Measurements from ENCODE around the gene GDI2.
"Not testable (repeated sequence)": the region's sequence is repeated elsewhere in the genome, so short reads cannot be mapped to it uniquely, and the experiment has no call there.

GDI2 gene

DNA sequence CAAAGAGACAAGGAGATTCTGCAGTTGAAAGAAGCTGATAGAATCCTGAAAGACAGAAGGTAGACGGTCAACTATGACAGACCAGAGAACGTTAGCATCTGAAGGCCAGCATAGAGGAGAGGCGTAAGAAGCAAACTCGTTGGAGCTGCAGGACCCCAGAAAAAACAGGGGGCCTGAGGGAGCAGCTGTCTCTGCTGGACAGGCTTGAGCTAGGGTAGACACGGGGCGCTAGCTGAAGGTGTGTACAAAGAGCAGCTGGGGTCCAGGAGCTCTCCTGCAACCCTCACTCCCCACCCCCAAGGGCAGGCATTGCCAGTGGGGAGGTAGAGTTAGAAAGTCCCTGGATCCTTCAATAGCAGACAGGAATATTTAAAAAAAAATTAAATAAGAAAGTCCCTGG lies 14.6 kb upstream of the GDI2 start:
- ATAC-seq = no peak
- DNase-seq = no peak

DNA sequence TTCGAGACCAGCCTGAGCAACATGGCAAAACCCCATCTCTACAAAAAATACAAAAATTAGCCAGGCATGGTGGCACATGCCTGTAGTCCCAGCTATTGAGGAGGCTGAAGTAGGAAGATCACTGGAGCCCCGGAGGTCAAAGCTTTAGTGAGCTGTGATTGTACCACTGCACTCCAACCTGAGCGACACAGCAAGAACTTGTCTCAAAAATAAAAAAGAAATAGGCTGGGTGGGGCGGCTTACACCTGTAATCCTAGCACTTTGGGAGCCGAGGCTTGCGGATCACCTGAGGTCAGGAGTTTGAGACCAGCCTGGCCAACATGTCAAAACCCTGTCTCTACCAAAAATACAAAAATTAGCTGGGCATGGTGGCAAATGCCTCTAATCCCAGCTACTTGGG lies 13.3 kb upstream of the GDI2 start:
- DNase-seq, ATAC-seq: not testable (repeated sequence)

DNA sequence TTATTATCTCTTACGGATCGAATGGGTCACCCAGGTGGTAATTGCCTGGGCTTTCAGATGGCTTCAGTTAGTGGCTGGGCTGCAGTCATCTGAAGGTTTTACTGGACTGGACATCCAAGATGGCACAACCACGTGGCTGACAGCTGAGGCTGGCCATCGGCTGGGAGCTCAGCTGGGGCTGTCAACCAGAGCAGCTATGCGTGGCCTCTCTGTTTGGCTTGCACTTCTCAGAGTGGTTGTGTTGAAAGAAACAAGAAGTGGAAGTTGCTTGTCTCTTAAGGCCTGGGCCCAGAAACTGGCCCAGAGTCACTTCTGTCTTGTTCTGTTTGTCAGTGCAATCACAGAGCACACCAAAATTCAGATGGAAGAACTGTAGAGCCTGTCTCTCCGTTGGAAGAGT lies 5.7 kb upstream of the GDI2 start:
- no peak for ATAC-seq

DNA sequence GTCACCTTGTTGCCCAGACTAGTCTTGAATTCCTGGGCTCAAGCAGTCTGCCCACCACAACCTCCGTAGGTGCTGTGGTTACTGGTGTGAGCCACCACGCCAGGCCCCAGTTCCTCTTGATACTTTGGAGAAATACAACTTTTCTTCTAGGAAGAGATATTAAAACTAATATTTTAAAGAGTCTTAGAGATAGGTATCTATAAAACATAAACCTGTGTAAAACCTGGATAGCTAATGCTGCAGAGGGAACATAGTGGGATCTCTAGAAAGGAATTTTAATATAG lies 4.8 kb upstream of the GDI2 start:
- no peak for ATAC-seq
- DNase-seq = no peak

More for the DNA sequence above, 5.7 kb upstream of the GDI2 start:
- DNase-seq = no peak

DNA sequence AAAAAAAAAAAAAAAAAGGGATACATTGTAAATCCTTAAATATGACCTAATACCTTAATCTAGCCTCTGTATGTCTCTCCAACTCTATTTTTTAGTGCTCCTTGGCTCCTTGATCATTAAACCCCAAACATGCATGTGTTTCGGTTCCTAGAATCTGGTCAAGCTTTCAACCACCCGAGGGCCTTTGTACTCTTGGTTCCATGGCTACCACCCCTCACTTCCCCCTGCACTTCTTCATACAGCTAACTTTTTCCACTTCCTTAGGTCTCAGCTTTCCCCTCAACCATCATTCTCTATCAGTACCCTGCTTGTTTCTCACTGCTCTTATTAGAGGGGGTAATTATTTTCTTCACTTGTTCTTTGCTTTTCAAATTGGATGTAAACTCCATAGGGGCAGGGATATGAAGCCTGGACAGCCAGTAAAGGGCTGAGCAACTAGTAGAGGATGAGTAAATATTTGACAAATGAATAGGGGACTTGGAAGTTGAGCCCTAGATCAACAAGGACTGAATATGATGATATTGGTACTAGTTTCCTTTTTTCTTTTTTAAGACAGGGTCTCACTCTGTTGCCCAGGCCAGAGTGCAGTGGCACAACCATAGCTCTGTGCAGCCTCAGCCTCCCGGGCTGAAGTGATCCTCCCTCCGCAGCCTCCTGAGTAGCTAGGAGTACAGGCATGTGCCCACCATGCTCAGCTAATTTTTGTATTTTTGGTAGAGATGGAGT lies 4.3 kb upstream of the GDI2 start:
- ATAC-seq = peak; percentile 28
- DNase-seq = peak; percentile 44

DNA sequence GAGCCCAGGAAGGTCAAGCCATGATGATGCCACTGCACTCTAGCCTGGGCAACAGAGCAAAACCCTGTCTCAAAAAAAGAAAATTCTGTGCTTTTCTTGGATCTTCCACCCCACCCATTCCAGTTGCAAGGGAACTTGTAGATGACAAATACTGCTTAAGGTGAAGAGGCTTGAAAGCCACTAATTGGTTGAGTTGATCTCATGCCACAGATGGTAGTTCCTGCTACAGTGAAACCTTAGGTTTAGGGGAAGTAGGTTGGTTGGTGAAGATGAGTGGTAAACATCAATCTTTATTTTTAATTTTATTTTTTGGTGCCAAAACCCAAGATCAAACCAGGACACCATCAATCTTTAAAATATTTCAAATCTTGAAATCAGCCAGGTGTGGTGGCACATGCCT lies 2.9 kb upstream of the GDI2 start:
- ATAC-seq (no peak), DNase-seq (no peak)

DNA sequence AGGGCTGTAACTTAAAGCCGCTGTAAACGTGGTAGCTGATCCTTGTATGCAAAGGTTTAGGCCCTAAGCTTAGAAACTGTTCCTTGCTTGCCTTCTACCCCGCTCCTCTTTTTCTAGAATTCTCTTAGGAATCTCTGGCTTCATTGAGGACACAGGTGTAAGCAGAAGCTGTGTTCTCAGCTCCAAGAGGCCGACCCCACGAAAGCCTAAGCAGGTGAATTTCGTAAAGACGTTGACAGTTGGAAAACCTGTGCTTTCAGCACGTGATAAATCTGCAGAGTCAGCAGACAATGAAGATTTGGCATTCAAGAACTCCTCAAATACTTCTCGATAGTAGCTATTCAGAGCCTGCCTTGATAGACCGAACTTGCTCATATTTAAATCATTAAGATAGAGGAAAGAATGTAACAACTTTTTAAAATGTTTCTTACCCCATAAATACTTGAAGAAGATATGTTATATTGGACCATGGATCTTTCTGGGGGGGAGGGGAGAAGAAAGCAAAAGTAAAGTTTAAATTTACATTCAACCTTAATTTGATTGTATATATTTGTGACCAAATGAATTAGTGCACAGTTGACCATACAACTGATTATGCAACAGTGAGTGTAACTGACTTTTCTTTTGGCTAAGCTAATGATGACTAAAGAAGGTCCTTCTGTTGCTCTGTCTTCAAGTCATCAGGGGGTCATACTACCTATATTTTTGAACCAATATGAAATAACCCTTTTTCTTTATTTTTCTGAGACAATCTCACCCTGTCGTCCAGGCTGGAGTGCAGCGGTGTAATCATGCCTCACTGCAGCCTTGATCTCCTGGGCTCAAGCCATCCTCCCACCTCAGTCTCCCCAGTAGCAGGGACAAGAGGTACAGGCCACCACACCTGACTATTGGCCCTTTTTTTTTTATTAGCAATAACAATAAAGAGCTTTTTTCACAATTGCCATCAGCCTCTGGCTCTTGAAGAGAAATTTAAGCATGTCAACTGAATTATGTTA lies 1.2 kb upstream of the GDI2 start:
- DNase-seq (no peak), ATAC-seq (no peak)

DNA sequence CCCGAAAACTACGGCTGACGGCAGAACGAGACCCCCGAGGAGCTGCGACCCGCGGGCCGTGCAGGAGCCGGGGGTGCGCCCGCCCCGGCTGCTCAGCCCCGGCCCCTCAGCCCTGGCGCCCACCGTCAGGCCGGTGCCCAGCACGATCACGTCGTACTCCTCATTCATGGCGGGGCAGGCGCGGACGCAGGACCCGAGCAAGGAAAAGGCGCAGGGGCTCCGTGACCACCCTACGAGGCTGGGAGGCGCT lies 218 bp downstream of the GDI2 start:
- ATAC-seq = peak; percentile 30

DNA sequence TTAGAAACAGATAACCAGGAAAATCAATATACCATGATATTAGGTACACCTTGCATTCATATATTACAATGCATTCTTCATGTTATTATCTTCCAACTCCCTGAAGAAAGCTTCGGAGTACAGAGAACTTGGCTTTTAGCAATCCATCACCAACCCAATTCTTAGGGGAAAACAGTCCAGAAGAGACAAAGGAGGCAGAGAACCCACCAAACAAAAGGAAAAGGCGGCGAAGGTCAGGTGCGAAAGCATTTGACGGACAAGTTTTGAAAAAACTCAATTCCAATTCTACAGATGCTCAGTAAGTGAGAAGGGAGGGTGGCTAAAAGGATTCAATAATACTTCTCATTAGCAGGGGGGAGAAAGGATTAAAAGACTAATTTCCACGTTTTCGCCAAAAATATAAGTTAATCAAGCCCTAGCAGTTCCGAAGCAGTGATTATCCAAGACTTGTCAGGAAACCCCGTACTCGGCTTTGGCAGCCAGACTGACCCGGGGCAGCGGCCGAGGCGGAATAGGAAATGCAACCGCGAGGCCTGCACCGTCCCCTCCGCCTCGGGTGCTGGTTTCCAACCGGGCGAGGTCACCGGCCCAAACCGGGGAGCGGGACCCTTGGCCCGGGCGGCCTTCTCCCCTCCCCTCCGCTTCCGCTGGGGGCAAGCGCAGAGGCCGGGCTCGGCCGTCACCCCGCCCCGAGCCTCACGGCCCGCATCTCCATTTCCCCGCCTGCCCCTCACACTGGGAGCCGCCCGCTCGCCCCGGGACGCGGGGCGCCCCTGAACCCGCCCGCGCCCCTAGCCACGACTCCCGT lies 747 bp downstream of the GDI2 start:
- DNase-seq = peak; percentile 60

More for the DNA sequence above, 218 bp downstream of the GDI2 start:
- DNase-seq = no peak

DNA sequence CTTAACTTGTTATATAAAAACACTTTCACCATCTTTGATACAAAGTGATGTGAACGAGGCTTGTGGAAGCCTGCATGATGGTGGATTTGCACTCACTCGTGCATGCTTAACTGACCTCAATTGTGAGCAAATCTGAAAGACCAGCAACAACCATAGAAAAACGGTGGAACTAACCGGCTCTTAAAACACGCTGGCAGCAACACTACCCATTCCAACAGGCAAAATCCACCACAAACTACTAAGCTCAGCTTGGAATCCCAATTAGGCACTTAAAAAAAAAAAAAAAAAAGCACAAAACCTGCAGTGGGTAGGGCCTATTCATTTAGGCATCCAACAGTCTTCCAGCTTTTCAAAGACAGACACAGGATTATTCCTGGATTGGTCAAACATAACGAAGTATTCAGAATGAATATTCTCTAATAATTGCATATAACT lies 1.8 kb downstream of the GDI2 start:
- DNase-seq = no peak
- no peak for ATAC-seq

More for the DNA sequence above, 747 bp downstream of the GDI2 start:
- ATAC-seq = peak; percentile 11

DNA sequence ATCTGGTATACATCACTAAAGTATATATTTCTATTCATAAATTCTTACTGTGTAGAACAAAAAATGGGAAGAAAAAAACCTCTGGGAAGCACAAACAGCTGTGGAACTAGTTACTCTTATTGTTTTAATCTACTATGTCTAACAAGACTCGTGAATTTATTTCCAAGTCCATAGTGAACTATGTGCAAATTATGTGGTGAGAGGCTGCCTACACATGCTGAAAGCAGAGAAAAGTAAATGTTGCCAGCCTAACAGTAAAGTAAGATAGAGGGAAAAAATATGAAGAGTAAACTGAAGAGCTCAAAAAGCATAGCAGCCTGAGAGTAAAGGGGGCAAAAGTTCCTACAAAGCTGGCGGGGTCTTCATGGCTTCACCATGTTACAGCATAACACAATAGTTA lies 3.0 kb downstream of the GDI2 start:
- DNase-seq (no peak), ATAC-seq (no peak)

DNA sequence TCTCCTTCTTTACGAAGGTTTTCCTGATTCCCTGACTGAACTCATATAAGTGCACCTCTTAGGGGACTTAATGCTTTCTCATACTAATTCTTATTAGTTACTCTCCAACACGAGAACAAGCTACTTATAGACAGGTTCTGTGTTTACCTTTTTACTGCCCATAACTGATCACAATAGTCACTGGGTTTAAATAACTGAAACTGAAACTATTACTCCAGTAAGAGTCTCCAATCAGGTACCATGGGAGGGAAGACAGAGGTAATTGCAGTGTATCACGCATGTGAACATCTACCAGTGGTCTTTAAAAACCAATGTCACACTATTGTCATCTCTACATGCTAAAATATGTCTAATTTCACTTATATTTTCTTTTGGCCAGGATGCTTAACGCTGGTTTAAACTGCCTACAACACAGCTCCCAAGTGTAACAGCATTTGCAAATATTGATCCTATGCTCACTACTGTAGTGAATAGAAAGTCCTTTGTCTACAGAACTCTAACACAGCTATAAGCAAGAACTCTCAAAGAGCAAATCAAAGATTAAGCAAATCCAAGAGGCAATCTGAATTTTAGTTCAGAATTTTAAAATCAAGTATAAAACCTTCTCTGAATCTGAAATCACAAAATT lies 3.6 kb downstream of the GDI2 start:
- ATAC-seq (no peak), DNase-seq (no peak)

DNA sequence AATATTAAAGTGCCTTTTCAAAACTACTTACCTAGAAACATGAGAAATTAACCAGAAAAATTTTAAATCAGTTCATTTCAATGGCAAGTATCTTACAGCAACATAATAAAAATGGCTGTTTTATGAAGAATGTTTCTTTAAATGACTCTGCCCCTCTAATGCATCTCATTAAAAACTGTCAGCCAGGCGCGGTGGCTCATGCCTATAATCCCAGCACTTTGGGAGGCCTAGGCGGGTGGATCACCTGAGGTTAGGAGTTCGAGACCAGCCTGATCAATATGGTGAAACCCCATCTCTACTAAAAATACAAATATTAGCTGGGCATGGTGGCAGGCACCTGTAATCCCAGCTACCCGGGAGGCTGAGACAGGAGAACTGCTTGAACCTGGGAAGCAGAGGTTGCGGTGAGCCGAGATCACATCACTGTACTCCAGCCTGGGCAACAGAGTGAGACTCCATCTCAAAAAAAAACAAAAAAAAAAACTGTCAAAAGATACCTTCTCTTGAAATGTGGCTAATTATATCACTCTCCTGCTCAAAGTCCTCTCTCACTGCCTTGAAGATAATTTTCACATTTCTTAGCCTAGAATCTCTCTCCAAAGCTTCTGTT lies 4.3 kb downstream of the GDI2 start:
- ATAC-seq, DNase-seq: not testable (repeated sequence)

DNA sequence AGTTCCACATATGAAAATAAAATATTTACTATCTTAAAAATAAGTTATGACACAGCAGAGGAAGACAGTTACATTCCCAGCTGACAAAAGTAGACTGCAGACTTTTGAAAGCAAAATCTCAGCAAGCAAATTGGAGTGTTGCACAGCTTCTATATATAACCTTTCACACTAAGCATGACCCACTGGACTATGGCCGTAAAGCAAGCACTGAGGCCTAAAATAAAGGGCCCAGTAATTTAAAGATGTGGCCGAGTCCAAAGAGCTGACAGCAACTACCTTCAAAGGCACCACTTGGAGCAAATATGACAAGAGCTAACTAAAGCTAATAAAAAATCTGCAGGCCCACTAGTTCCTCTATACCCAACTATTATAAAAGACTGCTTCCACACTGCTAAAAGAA lies 6.5 kb downstream of the GDI2 start:
- DNase-seq (no peak), ATAC-seq (no peak)

DNA sequence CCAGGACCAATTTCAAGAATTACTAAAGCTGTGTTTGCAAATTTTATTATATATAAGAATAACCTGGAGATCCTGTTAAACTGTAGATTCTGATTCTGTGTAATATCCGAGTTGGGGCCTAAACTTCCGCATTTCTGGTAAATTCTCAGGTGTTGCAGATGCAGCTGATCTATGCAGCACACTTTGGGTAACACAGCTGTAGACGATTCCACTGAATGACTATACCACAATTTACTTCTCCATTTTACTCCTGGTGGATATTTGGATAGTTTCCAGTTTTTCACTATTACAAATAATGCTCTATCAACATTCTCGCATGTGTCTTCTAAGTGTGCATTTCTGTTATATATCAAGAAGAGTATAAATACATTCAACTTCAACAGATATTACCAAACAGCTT lies 7.5 kb downstream of the GDI2 start:
- ATAC-seq (no peak), DNase-seq (no peak)

DNA sequence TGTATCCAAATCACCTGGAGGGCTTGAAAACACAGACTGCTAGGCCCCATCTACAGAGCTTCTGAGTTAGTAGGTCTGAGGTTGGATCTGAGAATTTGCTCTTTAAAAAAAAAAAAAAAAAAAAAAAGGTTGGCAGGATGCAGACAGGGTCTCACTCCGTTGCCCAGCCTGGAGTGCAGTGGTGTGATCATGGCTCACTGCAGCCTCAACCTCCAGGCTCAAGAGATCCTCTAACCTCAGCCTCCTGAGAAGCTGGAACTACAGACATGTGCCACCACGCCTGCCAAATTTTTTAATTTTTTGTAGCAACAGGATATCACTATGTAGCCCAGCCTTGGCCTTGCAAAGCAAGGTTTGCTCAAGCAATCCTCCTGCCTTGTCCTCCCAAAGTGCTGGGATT lies 8.0 kb downstream of the GDI2 start:
- ATAC-seq = no peak
- no peak for DNase-seq

DNA sequence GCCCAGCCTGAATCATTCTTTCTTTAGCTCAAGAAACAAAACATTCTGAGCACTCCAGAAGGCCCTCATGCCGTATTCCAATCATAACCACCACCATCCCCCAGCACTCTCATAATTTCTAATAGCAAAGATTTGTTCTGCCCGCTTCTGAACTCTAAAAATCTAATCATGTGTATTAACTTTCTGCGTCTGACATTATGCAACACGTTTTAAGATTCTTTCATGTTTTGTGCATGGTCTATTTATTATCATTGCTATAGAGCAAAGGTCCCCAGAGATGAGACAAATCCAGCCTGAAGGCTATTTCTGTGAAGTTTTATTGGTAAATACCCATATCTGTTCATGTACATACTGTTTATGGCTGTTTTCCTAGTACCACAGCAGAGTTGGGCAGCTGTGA lies 8.8 kb downstream of the GDI2 start:
- no peak for ATAC-seq
- DNase-seq = no peak

DNA sequence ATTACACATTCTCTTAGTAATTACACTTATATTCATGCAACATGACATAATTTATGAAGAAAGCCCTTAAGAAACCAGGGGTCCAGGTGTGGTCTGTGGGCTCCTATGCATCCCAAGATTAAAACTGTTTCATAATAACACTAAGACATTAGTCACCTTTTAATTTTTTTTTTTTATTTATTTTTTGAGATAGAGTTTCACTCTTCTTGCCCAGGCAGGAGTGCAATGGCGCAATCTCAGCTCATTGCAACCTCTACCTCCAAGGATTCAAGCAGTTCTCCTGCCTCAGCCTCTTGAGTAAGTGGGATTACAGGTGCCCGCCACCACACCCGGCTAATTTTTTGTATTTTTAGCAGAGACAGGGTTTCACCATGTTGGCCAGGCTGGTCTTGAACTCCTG lies 12.5 kb downstream of the GDI2 start:
- ATAC-seq (no peak), DNase-seq (no peak)

DNA sequence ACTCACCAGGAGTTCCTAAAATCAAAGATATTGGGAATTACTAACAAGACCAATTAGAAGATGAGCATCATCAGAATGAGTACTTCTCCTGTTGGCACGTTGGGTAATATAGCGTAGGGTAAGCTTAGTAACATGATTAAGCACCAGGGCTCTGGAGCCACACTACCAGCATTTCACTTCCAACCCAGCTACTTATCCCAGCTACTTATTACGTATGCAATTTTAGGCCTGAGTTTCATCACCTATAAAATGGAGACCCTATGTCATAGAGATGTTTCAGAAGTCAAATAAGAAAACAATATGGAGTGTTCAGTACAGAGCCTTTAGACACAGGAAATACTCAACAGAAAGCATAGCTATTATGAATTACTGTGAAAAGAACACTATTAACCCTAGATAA lies 19.0 kb downstream of the GDI2 start:
- DNase-seq (no peak), ATAC-seq (no peak)

DNA sequence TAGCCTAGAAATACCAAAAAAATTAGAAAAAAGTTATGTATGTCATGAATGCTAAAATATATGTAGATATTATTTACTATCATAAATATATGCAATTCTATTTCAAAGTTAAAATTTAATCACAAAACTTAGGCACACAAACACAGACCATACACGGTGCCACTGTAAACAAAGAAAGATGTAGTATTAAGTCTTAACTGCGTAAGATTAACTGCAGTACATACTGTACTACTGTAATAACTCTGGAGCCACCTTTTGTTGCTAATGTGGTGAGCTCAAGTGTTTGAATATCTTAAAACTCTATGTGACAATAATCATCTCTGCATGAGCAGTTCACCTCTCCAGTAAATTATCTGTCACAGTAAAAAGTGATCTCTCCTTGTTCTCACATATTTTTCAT lies 23.6 kb downstream of the GDI2 start:
- DNase-seq (no peak), ATAC-seq (no peak)

DNA sequence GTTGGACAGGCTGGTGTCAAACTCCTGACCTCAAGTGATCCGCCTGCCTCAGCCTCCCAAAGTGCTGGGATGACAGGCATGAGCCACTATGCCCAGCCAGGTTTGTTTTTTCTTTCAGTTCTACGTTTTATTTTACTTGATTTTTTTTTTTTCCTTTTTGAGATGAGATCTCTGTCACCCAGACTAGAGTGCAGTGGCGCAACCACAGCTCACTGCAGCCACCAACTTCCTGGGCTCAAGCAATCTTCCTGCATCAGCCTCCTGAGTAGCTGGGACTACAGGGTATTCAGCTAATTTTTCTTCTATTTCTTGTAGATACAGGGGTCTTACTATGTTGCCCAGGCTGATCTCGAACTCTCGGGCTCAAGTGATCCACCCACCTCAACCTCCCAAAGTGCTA lies 24.3 kb downstream of the GDI2 start:
- no peak for DNase-seq
- ATAC-seq = no peak

DNA sequence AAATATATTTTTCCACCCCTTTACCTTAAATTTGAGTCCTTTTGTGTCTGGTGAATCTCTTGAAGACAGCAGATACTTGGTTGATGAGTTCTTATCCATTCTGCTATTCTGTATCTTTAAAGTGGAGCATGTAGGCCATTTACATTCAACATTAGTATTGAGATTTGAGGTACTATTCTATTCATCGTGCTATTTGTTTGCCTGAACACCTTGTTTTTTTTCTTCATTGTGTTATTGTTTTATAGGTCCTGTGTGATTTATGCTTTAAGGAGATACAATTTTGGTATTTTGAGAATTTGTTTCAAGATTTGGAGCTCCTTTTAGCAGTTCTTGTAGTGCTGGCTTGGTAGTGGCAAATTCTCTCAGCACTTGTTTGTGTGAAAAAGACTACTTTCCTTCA lies 29.9 kb downstream of the GDI2 start:
- no peak for DNase-seq
- no peak for ATAC-seq

All from stimulated activated naive CD8-positive, alpha-beta T cell treated with anti-CD3 and anti-CD28 coated beads, Interleukin-15, Interleukin-2, amounts not matched to agents 100 U/mL and 50 U/mL, for 24 hours (primary cell).